H1 (cell line): Measurements from ENCODE around the gene C1orf174. TPM values are rescaled to one million over a fixed set of nuclear protein-coding genes. Genes with fewer than 3 reads are reported as not detected.

Experiments
- CTCF ChIA-PET: fragments of 300-600 bp; sonication (Branson Sonifier 250); formaldehyde crosslinking; loops from one replicate; lab custom pipeline; 2021; ENCODE audit not compliant: partially characterized antibody; lab: Charles Lee
- POLR2A ChIA-PET: fragments of 300-600 bp; sonication (Branson Sonifier 250); formaldehyde crosslinking; loops from one replicate; lab custom pipeline; 2021; ENCODE audit warnings: inconsistent platforms; ENCODE audit not compliant: partially characterized antibody; lab: Charles Lee
- DNase-seq, 2 experiments: peaks; one replicate each; pipeline versions ENCODE4 v3.0.0 to v3.0.0-alpha.2; 2010 to 2022; ENCODE audit warnings: low spot score in 2 of 2, low read depth in 1 of 2, mixed read lengths in 1 of 2
- FAIRE-seq: peaks from 2 replicates; lab custom pipeline; 2011; peaks lifted over from hg19 to GRCh38; lab: Jason Lieb, UNC
- H2AFZ ChIP-seq: 2 replicates; pipeline ENCODE4 v1.8.1; 2012; ENCODE audit warnings: low read length, inconsistent platforms
- H2AK5ac ChIP-seq: 2 replicates; pipeline ENCODE4 v1.6.1; 2013; ENCODE audit warnings: low read depth, low read length
- H2BK120ac ChIP-seq: replicated peaks from 2 replicates; pipeline ENCODE3; 2013; ENCODE audit warnings: low read depth, low read length, inconsistent platforms
- H2BK12ac ChIP-seq: 2 replicates; pipeline ENCODE4 v1.6.1; 2013; ENCODE audit warnings: low read depth, low read length
- H2BK15ac ChIP-seq: 2 replicates; pipeline ENCODE4 v1.6.1; 2013; ENCODE audit warnings: low read length
- H2BK20ac ChIP-seq: 2 replicates; pipeline ENCODE4 v1.6.1; 2013; ENCODE audit warnings: low read length
- H2BK5ac ChIP-seq: 2 replicates; pipeline ENCODE4 v1.6.1; 2013; ENCODE audit warnings: low read depth, low read length
- H3K14ac ChIP-seq: 2 replicates; pipeline ENCODE4 v1.6.1; 2013; ENCODE audit warnings: inconsistent platforms; ENCODE audit not compliant: insufficient read length
- H3K18ac ChIP-seq: 2 replicates; pipeline ENCODE4 v1.6.1; 2013; ENCODE audit warnings: low read length; ENCODE audit errors: extremely low read depth
- H3K23ac ChIP-seq: 2 replicates; pipeline ENCODE4 v1.6.1; 2013; ENCODE audit warnings: inconsistent platforms; ENCODE audit not compliant: insufficient read length
- H3K23me2 ChIP-seq: 2 replicates; pipeline ENCODE4 v1.6.1; 2013; ENCODE audit warnings: low read depth, low read length
- H3K27ac ChIP-seq: 2 replicates; pipeline ENCODE4 v1.6.1; 2011; ENCODE audit warnings: low read depth, low read length, inconsistent platforms
- H3K27me3 ChIP-seq, 4 experiments: replicated peaks in 1 of 4; 1 replicate in 1 of 4; 2 replicates in 3 of 4; pipeline versions ENCODE4 v1.6.1 to v1.8.1; 2011 to 2013; ENCODE audit warnings: low read length in 3 of 4, mild to moderate bottlenecking in 3 of 4, inconsistent platforms in 2 of 4, mixed read lengths in 2 of 4, moderate library complexity in 1 of 4; ENCODE audit not compliant: control insufficient read depth in 3 of 4, insufficient read depth in 3 of 4; ENCODE audit errors: extremely low read depth in 1 of 4
- H3K36me3 ChIP-seq, 4 experiments: 2 replicates each; pipeline versions ENCODE4 v1.6.1 to v1.8.1; 2011 to 2013; ENCODE audit warnings: mild to moderate bottlenecking in 4 of 4, low read length in 3 of 4, moderate library complexity in 2 of 4, control low read depth in 1 of 4, inconsistent platforms in 1 of 4; ENCODE audit not compliant: insufficient read depth in 4 of 4, control insufficient read depth in 2 of 4
- H3K4ac ChIP-seq: replicated peaks from 2 replicates; pipeline ENCODE3; 2013; ENCODE audit warnings: low read length, low read depth, mixed read lengths, inconsistent platforms; ENCODE audit not compliant: insufficient read length
- H3K4me1 ChIP-seq, 4 experiments: replicated peaks in 1 of 4; 1 replicate in 1 of 4; 2 replicates in 3 of 4; pipeline versions ENCODE4 v1.6.1 to v1.8.1; 2011 to 2013; ENCODE audit warnings: low read length in 3 of 4, inconsistent platforms in 2 of 4, mixed read lengths in 1 of 4; ENCODE audit not compliant: insufficient read depth in 4 of 4, control insufficient read depth in 3 of 4
- H3K4me2 ChIP-seq, 2 experiments: 2 replicates each; pipeline versions ENCODE4 v1.6.1 to v1.8.1; 2011 to 2013; ENCODE audit warnings: low read depth in 2 of 2, low read length in 2 of 2, control low read depth in 1 of 2, inconsistent platforms in 1 of 2, mild to moderate bottlenecking in 1 of 2; ENCODE audit not compliant: insufficient read depth in 1 of 2
- H3K4me3 ChIP-seq, 4 experiments: fragments of 200-600, 300-600 bp in 1 of 4; sonication (generic), shearing (Covaris generic), sonication (Bioruptor Twin) in 1 of 4; 2 replicates each; pipeline versions ENCODE4 v1.5.1 to v1.8.1; 2011 to 2016; ENCODE audit warnings: low read length in 4 of 4, low read depth in 3 of 4, control low read depth in 2 of 4, inconsistent platforms in 2 of 4, mild to moderate bottlenecking in 2 of 4, mixed read lengths in 1 of 4, moderate library complexity in 1 of 4; ENCODE audit not compliant: insufficient read depth in 2 of 4; ENCODE audit errors: extremely low read depth in 1 of 4
- H3K56ac ChIP-seq: replicated peaks from 2 replicates; pipeline ENCODE3; 2013; ENCODE audit warnings: low read depth, mild to moderate bottlenecking, mixed read lengths, low read length, inconsistent platforms; ENCODE audit not compliant: insufficient read length
- H3K79me1 ChIP-seq: 2 replicates; pipeline ENCODE4 v1.6.1; 2013; ENCODE audit warnings: low read depth, low read length, control low read depth
- H3K79me2 ChIP-seq, 2 experiments: 2 replicates each; pipeline versions ENCODE4 v1.6.1 to v1.8.1; 2012 to 2013; ENCODE audit warnings: low read length in 2 of 2, mild to moderate bottlenecking in 2 of 2, inconsistent platforms in 1 of 2; ENCODE audit not compliant: insufficient read depth in 2 of 2, control insufficient read depth in 1 of 2
- H3K9ac ChIP-seq, 4 experiments: replicated peaks in 1 of 4; 1 replicate in 1 of 4; 2 replicates in 3 of 4; pipeline versions ENCODE4 v1.6.1 to v1.8.1; 2011 to 2013; ENCODE audit warnings: low read depth in 3 of 4, low read length in 3 of 4, control low read depth in 2 of 4, mild to moderate bottlenecking in 2 of 4, moderate library complexity in 2 of 4, inconsistent platforms in 1 of 4; ENCODE audit errors: extremely low read depth in 1 of 4
- H3K9me3 ChIP-seq, 2 experiments: 2 replicates each; pipeline versions ENCODE4 v1.6.1 to v1.8.1; 2012 to 2013; ENCODE audit warnings: mild to moderate bottlenecking in 2 of 2, moderate library complexity in 2 of 2, control low read depth in 1 of 2, inconsistent platforms in 1 of 2, low read depth in 1 of 2, low read length in 1 of 2, mixed read lengths in 1 of 2; ENCODE audit not compliant: insufficient read depth in 2 of 2
- H4K20me1 ChIP-seq, 2 experiments: replicated peaks in 1 of 2; 2 replicates each; pipeline versions ENCODE3 to v1.8.1; 2011 to 2013; ENCODE audit warnings: inconsistent platforms in 2 of 2, low read length in 2 of 2, mild to moderate bottlenecking in 1 of 2; ENCODE audit not compliant: insufficient read depth in 2 of 2, control insufficient read depth in 1 of 2
- H4K5ac ChIP-seq: 2 replicates; pipeline ENCODE4 v1.6.1; 2013; ENCODE audit warnings: low read length, low read depth, mixed read lengths, inconsistent platforms; ENCODE audit not compliant: insufficient read length
- H4K8ac ChIP-seq: 2 replicates; pipeline ENCODE4 v1.8.0; 2013; ENCODE audit warnings: mild to moderate bottlenecking, moderate library complexity, low read length, inconsistent platforms; ENCODE audit not compliant: insufficient read depth; ENCODE audit errors: extremely low read depth
- H4K91ac ChIP-seq: replicated peaks from 2 replicates; pipeline ENCODE3; 2013; ENCODE audit warnings: low read length, mixed read lengths, inconsistent platforms; ENCODE audit not compliant: insufficient read length
- WGBS, 2 experiments: shearing (Covaris generic) in 1 of 2; methylation state at CpG; one replicate each; pipeline versions ENCODE4 v1.1.6 to v1.1.7; 2013 to 2015; ENCODE audit warnings: low lambda C conversion rate in 2 of 2, mixed read lengths in 2 of 2, inconsistent platforms in 1 of 2, low coverage in 1 of 2, missing lambda C conversion rate in 1 of 2; ENCODE audit not compliant: insufficient replicate concordance in 2 of 2, insufficient coverage in 1 of 2, insufficient read length in 1 of 2; ENCODE audit errors: extremely low coverage in 1 of 2, missing lambda C conversion rate in 1 of 2; 5-methylcytosine and 5-hydroxymethylcytosine counted together
- polyA plus RNA-seq, 7 experiments: library from polyadenylated mRNA; depleted of rRNA in 3 of 7; stranded (reverse) in 5 of 7; unstranded in 2 of 7; fragments of >200 nt in 5 of 7; fragments of 200-250 nt in 2 of 7; gene quantifications; 1 replicate in 5 of 7; 2 replicates in 1 of 7; 4 replicates in 1 of 7; pipeline versions ENCODE4 v1.2.1 to v1.2.3, GENCODE V29; 2011 to 2013; ENCODE audit warnings: missing spikeins in 2 of 7, mixed read lengths in 2 of 7
- total RNA-seq: library from RNA; stranded (reverse); fragmentation: NEBNext Ultra II Directional; extraction: Animal tissue kit (Norgen Biotek cat#: 25700); gene quantifications from 2 replicates; pipeline ENCODE4 v1.2.1, GENCODE V29; 2021

C1orf174 gene
- total and polyA plus RNA-seq, 2 of the 8 experiments (the other 6 are each of a cell fraction or from before 2014, with no cell fraction given): 28.4 to 32.4 TPM

- Histone ChIP-seq H2BK20ac (no peak overlapping the region), H4K20me1 (peaks cover 0 to 3% of the 10 kb centered on the region in 2 experiments), H2BK5ac (peak overlapping the region; percentile 44; the same call in 1 of the 2 replicates), H3K4ac (no peak overlapping the region), H3K14ac (no peak overlapping the region), H3K9me3 (no peaks in the 10 kb centered on the region), H2BK15ac (peak overlapping the region; percentile 29; the same call in 1 of the 2 replicates), H3K23me2 (peaks cover 8% of the 10 kb centered on the region), H3K4me3 (no peak overlapping the region), H3K36me3 (no peaks in the 10 kb centered on the region), H4K5ac (no peak overlapping the region), H3K23ac (no peak overlapping the region), H2BK120ac (no peak overlapping the region), H3K79me1 (no peaks in the 10 kb centered on the region; the same call in 1 of the 2 replicates), H2BK12ac (0 out of 2 replicates have a peak overlapping the region, but pooled peaks have one; percentile 39), H3K56ac (no peak overlapping the region), H3K4me2 (no peak overlapping the region), H2AK5ac (no peak overlapping the region), H3K27me3 (no peaks in the 10 kb centered on the region), H3K9ac (no peak overlapping the region), H4K91ac (peak overlapping the region; percentile 51), H3K4me1 (peaks cover 0 to 12% (median 2%) of the 10 kb centered on the region in 4 experiments; a peak in 1 of 7 replicates), H4K8ac (peak overlapping the region; percentile 23; the same call in 1 of the 2 replicates), H2AFZ (no peak overlapping the region), H3K18ac (no peak overlapping the region; the same call in 1 of the 2 replicates), H3K79me2 (peaks cover 0 to 3% of the 10 kb centered on the region in 2 experiments; a peak in 2 of 4 replicates), H3K27ac (no peak overlapping the region)
- no peak for DNase-seq
- no peak for FAIRE-seq
- ChIA-PET CTCF (interaction anchor here (0.8 to 1.9 kb wide), 2 partner anchors 9 to 117 kb away, joined by 3 to 6 read pairs; no protein-coding TSS in a partner anchor), POLR2A (no interaction called here)
- WGBS, 2 experiments: 86% methylated on average over 21 of the region's 24 CpGs; no CpG with 5 or more reads in 1 of the 2 experiments
These were observed 4.2 kb upstream of the C1orf174 start for GRCh38 chr1:3904006-3904842.
